Measurements from ENCODE around the gene CRACR2A.

GRCh38 chr12:3630621-3631271 is 122.2 kb downstream of the CRACR2A start:
- TF ChIP-seq JUNB (IDR thresholded peaks at IDR 0.05) (no peak), CTCF (IDR thresholded peaks at IDR 0.05) (no peak), MYC (IDR thresholded peaks at IDR 0.05; ENCODE audit: borderline replicate concordance, low read length) (no peak)

Data from A549 (cell line).